ENCODE data around the gene FAM114A1.

GRCh38 chr4:38957261-38957815 lies 89.7 kb downstream of the FAM114A1 start:
- TF ChIP-seq, protein P1, sequence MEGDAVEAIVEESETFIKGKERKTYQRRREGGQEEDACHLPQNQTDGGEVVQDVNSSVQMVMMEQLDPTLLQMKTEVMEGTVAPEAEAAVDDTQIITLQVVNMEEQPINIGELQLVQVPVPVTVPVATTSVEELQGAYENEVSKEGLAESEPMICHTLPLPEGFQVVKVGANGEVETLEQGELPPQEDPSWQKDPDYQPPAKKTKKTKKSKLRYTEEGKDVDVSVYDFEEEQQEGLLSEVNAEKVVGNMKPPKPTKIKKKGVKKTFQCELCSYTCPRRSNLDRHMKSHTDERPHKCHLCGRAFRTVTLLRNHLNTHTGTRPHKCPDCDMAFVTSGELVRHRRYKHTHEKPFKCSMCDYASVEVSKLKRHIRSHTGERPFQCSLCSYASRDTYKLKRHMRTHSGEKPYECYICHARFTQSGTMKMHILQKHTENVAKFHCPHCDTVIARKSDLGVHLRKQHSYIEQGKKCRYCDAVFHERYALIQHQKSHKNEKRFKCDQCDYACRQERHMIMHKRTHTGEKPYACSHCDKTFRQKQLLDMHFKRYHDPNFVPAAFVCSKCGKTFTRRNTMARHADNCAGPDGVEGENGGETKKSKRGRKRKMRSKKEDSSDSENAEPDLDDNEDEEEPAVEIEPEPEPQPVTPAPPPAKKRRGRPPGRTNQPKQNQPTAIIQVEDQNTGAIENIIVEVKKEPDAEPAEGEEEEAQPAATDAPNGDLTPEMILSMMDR (IDR thresholded peaks at IDR 0.05): no peak
- TF ChIP-seq POLR2A (IDR thresholded peaks at IDR 0.05): no peak

Data from testis (tissue), 2 donors.